Measurements from ENCODE around the gene SF3B6.
A peak's percentile ranks its signal among the peaks of the same experiment; 100 is the strongest.

Gene SF3B6

DNA sequence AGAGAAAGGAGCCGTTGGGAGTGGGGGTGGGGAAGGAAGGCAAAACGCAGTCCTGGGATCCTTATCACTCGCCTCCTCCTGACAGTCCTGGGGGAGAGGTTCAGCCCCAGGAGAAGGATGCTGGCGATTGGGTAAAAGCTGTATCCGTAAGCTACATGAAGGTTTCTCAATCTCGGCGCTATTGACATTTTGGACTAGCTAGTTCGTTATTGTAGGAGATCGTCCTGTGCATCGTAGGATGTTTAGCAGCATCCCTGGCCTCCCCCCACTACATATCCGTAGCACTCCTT is 9.0 kb upstream of the SF3B6 start:
- H3K9ac ChIP-seq (ENCODE audit: low read length): peak overlapping the region; percentile 94
- peaks cover 8% of the 10 kb centered on the region for H3K4me1 ChIP-seq (ENCODE audit: control insufficient read depth, insufficient read depth, low read length)
- H3K27me3 ChIP-seq (ENCODE audit: control insufficient read depth, insufficient read depth, low read length): no peaks in the 10 kb centered on the region
- H3K27ac ChIP-seq (ENCODE audit: low read depth, low read length): peak overlapping the region; percentile 93
- peak overlapping the region; percentile 65 for H3K4me3 ChIP-seq (ENCODE audit: low read length)
- H3K36me3 ChIP-seq (ENCODE audit: control insufficient read depth, insufficient read depth, low read length): peaks cover 3% of the 10 kb centered on the region

DNA sequence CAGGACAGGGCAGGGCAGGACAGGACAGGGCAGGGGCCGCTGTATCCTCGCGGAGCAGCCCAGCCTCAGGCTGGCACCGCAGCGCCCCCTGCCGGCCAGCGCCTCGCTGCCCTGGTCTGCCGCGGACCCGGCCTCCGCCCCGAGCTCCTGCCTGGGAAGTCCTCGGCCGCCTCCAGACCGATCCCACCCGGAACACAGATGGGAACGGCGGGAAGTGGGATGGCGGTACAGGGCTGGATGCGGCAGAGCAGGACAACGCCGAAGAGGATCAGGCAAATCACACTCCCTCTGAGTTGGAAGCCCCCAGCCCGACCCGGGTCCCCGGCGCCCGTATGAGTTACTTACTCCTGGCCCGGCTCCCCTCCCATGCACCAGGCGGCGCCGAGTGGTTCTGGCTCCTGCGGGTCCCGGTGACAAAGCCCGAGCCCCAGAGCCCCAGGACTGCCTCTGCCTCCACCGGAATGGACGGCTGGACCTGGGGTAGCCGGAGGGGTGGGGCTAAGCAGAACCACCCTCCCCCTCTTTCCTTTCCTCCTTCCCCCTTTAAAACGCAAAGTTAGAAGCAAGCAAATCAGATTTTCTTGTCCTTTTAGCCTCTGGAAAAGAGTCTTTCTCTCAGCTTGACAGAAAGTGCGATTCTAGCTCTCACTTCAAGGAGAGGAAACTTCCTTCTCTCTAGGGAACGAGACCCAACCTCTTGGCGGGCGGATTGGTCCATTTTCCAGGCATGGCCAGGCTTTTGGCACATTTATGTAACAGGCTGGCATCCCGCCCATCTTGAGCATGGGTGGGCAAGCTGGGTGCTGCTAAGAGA is 8.5 kb upstream of the SF3B6 start, which contains the start of gene TP53I3:
TSS of gene TP53I3 (minus strand) at position 449 of the 814 bp plus-strand sequence. CDS start 508 bp downstream, outside the sequence.
- Histone ChIP-seq H3K36me3 (ENCODE audit: control insufficient read depth, insufficient read depth, low read length) (peaks cover 5% of the 10 kb centered on the region), H3K4me1 (ENCODE audit: control insufficient read depth, insufficient read depth, low read length) (peaks cover 8% of the 10 kb centered on the region), H3K27me3 (ENCODE audit: control insufficient read depth, insufficient read depth, low read length) (no peaks in the 10 kb centered on the region), H3K27ac (ENCODE audit: low read depth, low read length) (peak within 1 kb of the TSS; percentile 93), H3K9ac (ENCODE audit: low read length) (peak within 1 kb of the TSS; percentile 94), H3K4me3 (ENCODE audit: low read length) (peak within 1 kb of the TSS; percentile 65)

GRCh38 chr2:24083567-24084385 is 7.7 kb upstream of the SF3B6 start:
- H3K27me3 ChIP-seq (ENCODE audit: control insufficient read depth, insufficient read depth, low read length): no peaks in the 10 kb centered on the region
- H3K4me3 ChIP-seq (ENCODE audit: low read length): peak overlapping the region; percentile 65
- peak overlapping the region; percentile 63 for H3K9ac ChIP-seq (ENCODE audit: low read length)
- peaks cover 8% of the 10 kb centered on the region for H3K36me3 ChIP-seq (ENCODE audit: control insufficient read depth, insufficient read depth, low read length)
- H3K27ac ChIP-seq (ENCODE audit: low read depth, low read length): peak overlapping the region; percentile 93
- H3K4me1 ChIP-seq (ENCODE audit: control insufficient read depth, insufficient read depth, low read length): peaks cover 8% of the 10 kb centered on the region

GRCh38 chr2:24082787-24083566 is 6.9 kb upstream of the SF3B6 start:
- Histone ChIP-seq H3K4me3 (ENCODE audit: low read length) (peak overlapping the region; percentile 65), H3K27ac (ENCODE audit: low read depth, low read length) (peak overlapping the region; percentile 93), H3K36me3 (ENCODE audit: control insufficient read depth, insufficient read depth, low read length) (peaks cover 8% of the 10 kb centered on the region), H3K27me3 (ENCODE audit: control insufficient read depth, insufficient read depth, low read length) (no peaks in the 10 kb centered on the region), H3K9ac (ENCODE audit: low read length) (peak overlapping the region; percentile 63), H3K4me1 (ENCODE audit: control insufficient read depth, insufficient read depth, low read length) (peaks cover 8% of the 10 kb centered on the region)

DNA sequence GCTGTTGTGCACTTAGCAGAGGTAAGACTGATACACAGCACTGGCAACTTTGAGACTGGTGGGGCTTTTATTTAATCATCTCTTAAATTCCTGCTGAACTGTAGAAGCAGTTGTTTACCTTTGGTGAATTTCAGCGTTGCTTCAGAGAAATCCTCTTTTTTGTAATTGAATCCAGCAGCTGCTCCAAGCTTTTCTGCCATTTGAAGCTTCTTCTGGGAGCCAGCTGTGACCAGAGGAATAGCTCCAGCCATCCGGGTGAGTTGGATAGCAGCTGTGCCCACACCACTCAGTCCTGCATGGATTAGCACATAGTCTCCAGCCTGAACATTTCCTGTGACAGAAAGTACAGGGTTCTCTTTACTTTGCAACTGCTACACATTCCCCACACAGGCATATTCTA is 4.6 kb upstream of the SF3B6 start:
- Histone ChIP-seq H3K27ac (ENCODE audit: low read depth, low read length) (no peak overlapping the region), H3K36me3 (ENCODE audit: control insufficient read depth, insufficient read depth, low read length) (peaks cover 10% of the 10 kb centered on the region), H3K4me3 (ENCODE audit: low read length) (no peak overlapping the region), H3K4me1 (ENCODE audit: control insufficient read depth, insufficient read depth, low read length) (peaks cover 13% of the 10 kb centered on the region), H3K27me3 (ENCODE audit: control insufficient read depth, insufficient read depth, low read length) (no peaks in the 10 kb centered on the region), H3K9ac (ENCODE audit: low read length) (no peak overlapping the region)

DNA sequence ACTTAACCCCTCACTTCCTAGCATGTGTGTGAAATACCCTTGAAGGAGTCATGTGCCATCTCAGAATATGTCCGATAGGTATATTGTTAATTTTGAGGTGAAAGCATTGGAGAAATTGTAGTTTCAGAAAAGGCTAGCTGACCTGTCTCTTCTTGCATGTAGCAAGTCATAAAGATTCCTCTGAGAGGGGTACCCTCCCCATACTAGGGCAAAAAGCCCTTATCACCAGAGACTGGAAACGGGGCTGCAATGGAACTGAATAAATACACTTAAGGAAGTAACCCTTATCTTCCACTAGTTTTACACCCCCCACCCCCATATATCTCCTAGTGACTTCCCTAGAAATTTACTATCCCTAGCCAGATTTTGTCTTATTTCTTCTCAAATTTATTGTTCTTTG is 1.8 kb upstream of the SF3B6 start:
- no peaks in the 10 kb centered on the region for H3K27me3 ChIP-seq (ENCODE audit: control insufficient read depth, insufficient read depth, low read length)
- H3K9ac ChIP-seq (ENCODE audit: low read length): no peak overlapping the region
- peaks cover 13% of the 10 kb centered on the region for H3K36me3 ChIP-seq (ENCODE audit: control insufficient read depth, insufficient read depth, low read length)
- peak overlapping the region; percentile 76 for H3K4me3 ChIP-seq (ENCODE audit: low read length)
- peaks cover 8% of the 10 kb centered on the region for H3K4me1 ChIP-seq (ENCODE audit: control insufficient read depth, insufficient read depth, low read length)
- H3K27ac ChIP-seq (ENCODE audit: low read depth, low read length): peak overlapping the region; percentile 95

GRCh38 chr2:24077535-24077877 is 1.4 kb upstream of the SF3B6 start:
- peaks cover 10% of the 10 kb centered on the region for H3K36me3 ChIP-seq (ENCODE audit: control insufficient read depth, insufficient read depth, low read length)
- H3K27me3 ChIP-seq (ENCODE audit: control insufficient read depth, insufficient read depth, low read length): no peaks in the 10 kb centered on the region
- H3K4me3 ChIP-seq (ENCODE audit: low read length): peak overlapping the region; percentile 76
- H3K27ac ChIP-seq (ENCODE audit: low read depth, low read length): peak overlapping the region; percentile 95
- H3K4me1 ChIP-seq (ENCODE audit: control insufficient read depth, insufficient read depth, low read length): peaks cover 8% of the 10 kb centered on the region
- peak overlapping the region; percentile 86 for H3K9ac ChIP-seq (ENCODE audit: low read length)

DNA sequence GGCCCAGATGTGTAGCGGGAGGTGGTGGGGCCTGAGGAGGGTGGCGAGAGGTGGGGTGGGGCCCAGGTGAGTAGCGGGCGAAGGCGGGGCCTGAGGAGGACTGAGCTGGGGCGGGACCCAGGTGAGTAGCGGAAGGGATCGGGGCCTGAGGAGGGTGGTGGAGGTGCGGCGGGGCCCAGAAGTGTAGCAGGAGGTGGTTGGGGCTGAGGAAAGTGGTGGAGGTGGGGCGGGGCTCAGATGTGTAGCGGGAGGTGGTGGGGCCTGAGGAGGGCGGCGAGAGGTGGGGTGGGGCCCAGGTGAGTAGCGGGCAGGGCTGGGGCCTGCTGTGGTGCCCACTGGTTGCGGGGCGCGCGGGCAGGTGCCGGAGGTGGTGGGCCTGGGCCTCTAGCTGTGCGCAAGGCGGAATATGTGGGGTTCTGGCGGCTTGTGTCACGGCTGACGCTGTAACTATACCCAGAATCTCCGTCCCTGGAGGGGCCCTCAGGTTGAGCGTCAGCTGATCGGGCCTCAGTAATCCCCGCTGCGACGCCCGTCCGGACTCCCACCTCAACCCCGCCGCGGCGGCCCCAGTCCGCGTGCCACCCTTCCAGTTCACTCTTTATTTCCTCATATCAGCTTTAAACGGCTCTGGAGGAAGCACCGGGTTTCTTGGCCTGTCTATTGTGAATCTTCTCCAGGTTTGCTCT is 866 bp upstream of the SF3B6 start:
- peaks cover 8% of the 10 kb centered on the region for H3K4me1 ChIP-seq (ENCODE audit: control insufficient read depth, insufficient read depth, low read length)

DNA sequence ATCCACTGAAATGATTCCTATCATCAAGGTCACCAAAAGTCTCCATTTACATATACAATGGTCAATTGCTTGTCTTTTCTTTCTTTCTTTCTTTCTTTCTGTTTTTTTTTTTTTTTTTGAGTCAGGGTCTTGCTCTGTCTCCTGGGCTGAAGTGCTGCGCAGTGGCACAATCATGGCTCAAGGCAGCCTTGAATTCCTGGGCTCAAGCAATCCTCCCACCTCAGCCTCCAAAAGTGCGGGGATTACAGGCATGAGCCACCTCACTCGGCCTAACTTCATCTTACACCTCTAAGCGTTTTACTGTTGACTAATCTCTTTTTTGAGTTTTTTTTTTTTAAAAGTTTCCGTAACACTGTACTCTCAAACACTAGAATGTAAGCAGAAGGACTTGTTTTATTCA is 867 bp downstream of the SF3B6 start:
- H3K36me3 ChIP-seq (ENCODE audit: control insufficient read depth, insufficient read depth, low read length): peaks cover 10% of the 10 kb centered on the region
- H3K27me3 ChIP-seq (ENCODE audit: control insufficient read depth, insufficient read depth, low read length): no peaks in the 10 kb centered on the region
- H3K4me3 ChIP-seq (ENCODE audit: low read length): peak overlapping the region; percentile 99
- no peak overlapping the region for H3K9ac ChIP-seq (ENCODE audit: low read length)
- H3K4me1 ChIP-seq (ENCODE audit: control insufficient read depth, insufficient read depth, low read length): peaks cover 8% of the 10 kb centered on the region
- H3K27ac ChIP-seq (ENCODE audit: low read depth, low read length): no peak overlapping the region

More for the DNA sequence above, 866 bp upstream of the SF3B6 start:
- peak overlapping the region; percentile 86 for H3K9ac ChIP-seq (ENCODE audit: low read length)
- H3K27ac ChIP-seq (ENCODE audit: low read depth, low read length): peak overlapping the region; percentile 95
- H3K36me3 ChIP-seq (ENCODE audit: control insufficient read depth, insufficient read depth, low read length): peaks cover 10% of the 10 kb centered on the region
- H3K27me3 ChIP-seq (ENCODE audit: control insufficient read depth, insufficient read depth, low read length): no peaks in the 10 kb centered on the region
- peak overlapping the region; percentile 76 for H3K4me3 ChIP-seq (ENCODE audit: low read length)

DNA sequence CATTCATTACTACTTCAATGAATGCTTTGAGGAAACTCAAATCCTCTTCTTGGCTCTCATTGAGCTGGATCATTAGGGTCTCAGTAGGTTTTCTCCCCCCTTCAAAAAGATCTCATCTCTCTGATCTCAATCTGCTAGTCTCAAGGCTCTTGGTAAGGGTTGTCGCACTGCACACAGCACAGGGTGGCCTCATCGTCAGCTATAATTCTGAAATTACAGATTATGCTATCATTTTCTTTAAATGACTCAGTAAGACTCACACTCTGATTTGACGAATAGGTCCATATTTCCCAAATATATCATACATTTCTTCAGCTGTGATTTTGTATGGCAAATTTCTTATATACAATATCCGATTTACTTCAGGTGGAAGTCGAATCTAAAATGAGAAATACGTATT is 2.3 kb downstream of the SF3B6 start:
- H3K4me3 ChIP-seq (ENCODE audit: low read length): no peak overlapping the region
- no peak overlapping the region for H3K9ac ChIP-seq (ENCODE audit: low read length)
- H3K36me3 ChIP-seq (ENCODE audit: control insufficient read depth, insufficient read depth, low read length): peaks cover 12% of the 10 kb centered on the region
- H3K4me1 ChIP-seq (ENCODE audit: control insufficient read depth, insufficient read depth, low read length): peaks cover 8% of the 10 kb centered on the region
- no peaks in the 10 kb centered on the region for H3K27me3 ChIP-seq (ENCODE audit: control insufficient read depth, insufficient read depth, low read length)
- no peak overlapping the region for H3K27ac ChIP-seq (ENCODE audit: low read depth, low read length)

DNA sequence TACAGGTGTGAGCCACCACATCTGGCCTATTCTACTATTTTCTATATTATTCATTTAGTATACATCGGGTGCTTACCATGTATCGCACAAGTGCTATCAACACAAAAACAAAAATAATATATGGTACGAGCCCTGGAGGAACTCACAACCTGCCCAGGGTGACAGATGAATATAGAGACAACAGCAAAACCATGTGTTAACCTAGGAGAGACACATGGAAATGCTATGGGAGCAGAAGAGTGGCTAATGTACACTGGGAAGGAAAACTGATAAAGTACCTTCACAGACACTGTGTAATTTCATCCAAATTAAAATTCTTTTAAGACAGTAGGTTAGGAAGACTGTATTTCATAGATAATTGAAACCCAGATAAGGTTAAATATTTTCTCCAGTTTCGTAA is 3.9 kb downstream of the SF3B6 start:
- peaks cover 13% of the 10 kb centered on the region for H3K36me3 ChIP-seq (ENCODE audit: control insufficient read depth, insufficient read depth, low read length)
- H3K4me1 ChIP-seq (ENCODE audit: control insufficient read depth, insufficient read depth, low read length): peaks cover 4% of the 10 kb centered on the region
- no peak overlapping the region for H3K27ac ChIP-seq (ENCODE audit: low read depth, low read length)
- H3K27me3 ChIP-seq (ENCODE audit: control insufficient read depth, insufficient read depth, low read length): no peaks in the 10 kb centered on the region
- no peak overlapping the region for H3K4me3 ChIP-seq (ENCODE audit: low read length)
- H3K9ac ChIP-seq (ENCODE audit: low read length): no peak overlapping the region

DNA sequence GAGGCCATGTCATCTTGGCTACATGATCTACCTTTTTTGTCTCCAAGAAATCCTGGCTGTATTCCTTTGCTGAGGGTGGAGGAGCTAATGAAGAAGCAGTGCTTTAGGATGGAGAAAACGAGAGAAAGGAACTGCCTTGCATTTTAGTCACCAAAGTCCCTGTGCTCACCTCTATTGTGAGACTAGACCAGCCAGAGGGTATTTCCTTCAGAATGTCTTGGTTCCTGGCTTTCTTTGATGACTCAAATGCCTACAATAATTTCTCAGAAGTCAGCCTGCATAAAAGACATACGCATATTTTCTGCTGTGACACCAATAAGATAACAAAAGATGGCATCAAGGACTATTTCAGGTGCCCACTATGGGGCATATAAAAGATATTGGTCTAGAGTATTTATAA is 10.8 kb downstream of the SF3B6 start:
- Histone ChIP-seq H3K27me3 (ENCODE audit: control insufficient read depth, insufficient read depth, low read length) (no peaks in the 10 kb centered on the region), H3K9ac (ENCODE audit: low read length) (no peak overlapping the region), H3K4me3 (ENCODE audit: low read length) (no peak overlapping the region), H3K4me1 (ENCODE audit: control insufficient read depth, insufficient read depth, low read length) (no peaks in the 10 kb centered on the region), H3K36me3 (ENCODE audit: control insufficient read depth, insufficient read depth, low read length) (peaks cover 14% of the 10 kb centered on the region), H3K27ac (ENCODE audit: low read depth, low read length) (no peak overlapping the region)

Measured in rectal smooth muscle tissue (tissue), 1 donor.